Type B pancreatic cell (in vitro differentiated cells): Measurements from ENCODE around the gene NRP2. TPM values are rescaled to one million over a fixed set of nuclear protein-coding genes. Genes with fewer than 3 reads are reported as not detected.

Experiments
- DNase-seq: peaks from one replicate; pipeline ENCODE4 v3.0.0; 2021; ENCODE audit warnings: mixed read lengths; ENCODE audit not compliant: unreplicated experiment; ENCODE audit errors: extremely low spot score
- H3K27ac Mint-ChIP-seq: 2 replicates; pipeline ENCODE4 v1.8.0; 2021; ENCODE audit warnings: mild to moderate bottlenecking, mixed read lengths
- H3K27me3 Mint-ChIP-seq: 2 replicates; pipeline ENCODE4 v1.8.0; 2021; ENCODE audit warnings: mixed read lengths
- H3K36me3 Mint-ChIP-seq: 2 replicates; pipeline ENCODE4 v1.8.0; 2021; ENCODE audit warnings: mixed read lengths
- H3K4me1 Mint-ChIP-seq: one replicate; pipeline ENCODE4 v1.8.0; 2021; ENCODE audit warnings: mixed read lengths; ENCODE audit not compliant: unreplicated experiment
- H3K4me3 Mint-ChIP-seq: 2 replicates; pipeline ENCODE4 v1.8.0; 2021; ENCODE audit warnings: mild to moderate bottlenecking, mixed read lengths
- H3K9me3 Mint-ChIP-seq: 2 replicates; pipeline ENCODE4 v1.8.0; 2021; ENCODE audit warnings: mixed read lengths
- total RNA-seq: library from RNA; stranded (reverse); gene quantifications from 2 replicates; pipeline ENCODE4 v1.2.1, GENCODE V29; 2021; ENCODE audit warnings: low replicate concordance
- TF ChIP-seq, protein P1 (sequence below): fragments of 200-600 bp; sonication (generic); conservative IDR thresholded peaks from 2 replicates; pipeline ENCODE4 v1.5.0; 2021; ENCODE audit warnings: antibody characterized with exemption, mild to moderate bottlenecking

The NRP2 gene
- total RNA-seq, 1 donor from 2014 or later = 109 TPM

DNA sequence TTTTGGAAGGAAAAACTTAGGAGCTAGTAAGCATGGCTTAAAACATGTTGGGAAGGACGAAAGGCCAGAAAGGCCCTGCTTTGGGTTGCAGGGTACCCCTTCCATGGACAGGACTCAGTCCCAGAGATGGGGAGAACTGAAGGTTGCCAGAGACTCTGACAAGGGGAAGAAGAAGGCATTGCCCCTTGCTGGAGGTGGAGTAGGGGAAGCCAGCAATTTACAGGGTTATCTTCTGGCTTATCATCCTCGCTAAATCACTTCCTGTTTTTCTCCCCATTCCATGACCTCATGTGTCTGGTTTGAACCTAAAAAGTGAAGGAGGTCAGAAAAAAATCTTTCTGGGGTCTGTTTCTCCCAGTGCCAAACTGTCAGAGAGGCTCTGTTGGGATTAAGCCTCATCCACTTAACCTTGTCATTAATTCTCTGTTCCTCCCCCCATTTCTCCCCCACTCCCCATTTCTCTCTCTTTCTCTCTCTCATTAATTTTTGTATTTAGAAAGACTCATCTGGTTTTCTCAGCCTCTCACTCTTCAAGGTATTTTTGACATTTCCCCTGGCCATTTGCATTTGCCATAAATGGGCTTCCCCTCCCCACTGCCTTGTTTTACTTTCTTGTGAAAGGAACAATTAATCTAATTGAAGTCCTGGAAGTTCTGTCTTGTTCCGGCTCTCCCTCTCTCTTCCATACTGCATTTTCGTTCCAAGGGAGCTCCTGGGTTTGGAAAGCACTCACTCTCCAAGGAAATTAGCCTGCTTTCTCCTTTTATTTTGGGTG, 17.4 kb downstream of the NRP2 start:
- H3K27me3 Mint-ChIP-seq = peaks cover 11% of the 10 kb centered on the region
- TF ChIP-seq, protein P1, sequence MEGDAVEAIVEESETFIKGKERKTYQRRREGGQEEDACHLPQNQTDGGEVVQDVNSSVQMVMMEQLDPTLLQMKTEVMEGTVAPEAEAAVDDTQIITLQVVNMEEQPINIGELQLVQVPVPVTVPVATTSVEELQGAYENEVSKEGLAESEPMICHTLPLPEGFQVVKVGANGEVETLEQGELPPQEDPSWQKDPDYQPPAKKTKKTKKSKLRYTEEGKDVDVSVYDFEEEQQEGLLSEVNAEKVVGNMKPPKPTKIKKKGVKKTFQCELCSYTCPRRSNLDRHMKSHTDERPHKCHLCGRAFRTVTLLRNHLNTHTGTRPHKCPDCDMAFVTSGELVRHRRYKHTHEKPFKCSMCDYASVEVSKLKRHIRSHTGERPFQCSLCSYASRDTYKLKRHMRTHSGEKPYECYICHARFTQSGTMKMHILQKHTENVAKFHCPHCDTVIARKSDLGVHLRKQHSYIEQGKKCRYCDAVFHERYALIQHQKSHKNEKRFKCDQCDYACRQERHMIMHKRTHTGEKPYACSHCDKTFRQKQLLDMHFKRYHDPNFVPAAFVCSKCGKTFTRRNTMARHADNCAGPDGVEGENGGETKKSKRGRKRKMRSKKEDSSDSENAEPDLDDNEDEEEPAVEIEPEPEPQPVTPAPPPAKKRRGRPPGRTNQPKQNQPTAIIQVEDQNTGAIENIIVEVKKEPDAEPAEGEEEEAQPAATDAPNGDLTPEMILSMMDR = no peak
- H3K36me3 Mint-ChIP-seq = peaks cover 36% of the 10 kb centered on the region
- H3K27ac Mint-ChIP-seq = no peak overlapping the region
- no peaks in the 10 kb centered on the region for H3K9me3 Mint-ChIP-seq
- no peak overlapping the region for H3K4me3 Mint-ChIP-seq
- H3K4me1 Mint-ChIP-seq = peaks cover 72% of the 10 kb centered on the region
- no peak for DNase-seq

DNA sequence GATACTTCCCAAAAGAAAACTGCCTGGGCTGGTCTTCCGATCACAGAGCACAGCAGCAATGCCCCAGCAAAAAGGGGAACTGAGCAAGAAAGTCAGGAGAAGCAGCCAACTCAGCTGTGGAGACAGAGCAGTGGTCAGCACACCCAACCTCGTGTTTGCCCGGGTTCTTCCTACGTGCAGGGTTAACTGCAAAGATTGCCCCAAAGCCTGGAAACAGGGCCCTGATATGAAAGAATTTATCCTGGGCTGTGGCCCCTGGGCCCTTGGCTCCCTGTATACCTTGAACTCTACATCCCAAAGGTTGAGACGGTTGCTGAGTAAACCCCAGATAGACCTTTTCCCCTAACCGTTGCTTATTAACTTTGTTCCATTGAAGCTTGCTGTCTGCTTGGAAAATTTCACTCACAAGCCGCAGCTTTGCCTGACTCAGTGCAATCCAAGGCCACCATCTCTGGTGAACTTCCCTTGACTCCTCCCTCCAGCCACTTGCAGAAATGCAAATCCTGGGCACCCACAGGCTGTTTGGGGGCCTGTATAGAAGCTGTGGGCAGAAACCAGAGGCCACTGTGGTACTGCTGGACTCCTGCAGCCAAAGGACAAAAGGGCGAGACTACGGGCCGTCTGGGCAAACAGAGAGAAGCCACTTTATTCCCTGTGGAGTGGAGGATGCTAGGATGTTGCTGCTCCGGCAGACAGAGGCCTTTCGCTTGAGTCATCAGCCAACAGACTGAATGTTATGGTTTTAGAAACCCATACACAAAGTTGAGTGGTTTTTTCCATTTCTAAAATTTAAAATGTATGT, 18.2 kb downstream of the NRP2 start:
- Mint-ChIP-seq H3K4me3 (no peak overlapping the region), H3K27me3 (peaks cover 8% of the 10 kb centered on the region), H3K4me1 (peaks cover 68% of the 10 kb centered on the region)

DNA sequence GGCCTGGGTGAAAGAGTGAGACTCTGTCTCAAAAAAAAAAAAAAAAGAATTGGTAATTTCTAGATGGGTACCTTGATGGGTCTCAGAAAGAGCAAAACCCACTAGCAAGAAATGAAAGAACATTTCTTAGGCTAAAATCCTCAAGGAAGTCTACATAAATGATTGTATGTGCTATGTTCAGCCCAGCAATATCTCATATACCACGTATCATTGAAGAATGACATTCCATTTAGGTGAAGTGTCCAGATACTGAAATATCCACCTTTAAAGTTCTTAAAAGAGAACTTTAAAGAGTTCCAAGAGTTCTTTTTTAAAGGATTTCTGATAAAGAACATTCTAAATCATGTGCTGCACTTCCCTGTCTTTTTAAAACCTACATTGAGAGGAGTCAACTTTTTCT, 19.2 kb downstream of the NRP2 start:
- Mint-ChIP-seq H3K4me3 (no peak overlapping the region), H3K27me3 (peaks cover 8% of the 10 kb centered on the region), H3K36me3 (peaks cover 37% of the 10 kb centered on the region), H3K4me1 (peaks cover 66% of the 10 kb centered on the region), H3K9me3 (no peaks in the 10 kb centered on the region), H3K27ac (no peak overlapping the region)
- TF ChIP-seq, protein P1 = no peak
- DNase-seq = no peak

More for the DNA sequence above, 18.2 kb downstream of the NRP2 start:
- no peak for DNase-seq
- TF ChIP-seq, protein P1 = no peak
- Mint-ChIP-seq H3K36me3 (peaks cover 37% of the 10 kb centered on the region), H3K27ac (no peak overlapping the region), H3K9me3 (no peaks in the 10 kb centered on the region)

DNA sequence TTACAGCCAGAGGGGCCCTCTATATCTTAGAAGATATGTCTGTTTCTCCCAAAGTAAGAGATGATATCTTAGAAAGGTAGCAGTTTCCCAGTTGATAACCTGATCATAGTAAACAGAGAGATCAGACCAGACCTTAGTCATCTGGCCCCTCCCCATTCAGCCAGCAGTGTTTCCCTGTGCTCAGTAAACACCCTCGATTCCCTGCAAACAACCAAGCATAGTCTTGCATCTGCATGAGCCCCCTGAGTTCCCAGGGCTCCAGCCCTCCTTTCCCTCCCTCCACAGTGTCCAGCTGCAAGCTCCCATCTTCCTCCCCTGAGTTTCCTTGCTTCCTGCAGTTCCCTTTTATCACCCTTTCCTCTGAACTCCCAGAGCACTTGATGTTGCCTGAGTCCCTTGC, 20.3 kb downstream of the NRP2 start:
- H3K27me3 Mint-ChIP-seq = peaks cover 5% of the 10 kb centered on the region
- TF ChIP-seq, protein P1 = no peak
- no peak for DNase-seq
- H3K4me3 Mint-ChIP-seq = no peak overlapping the region
- H3K36me3 Mint-ChIP-seq = peaks cover 32% of the 10 kb centered on the region
- peaks cover 62% of the 10 kb centered on the region for H3K4me1 Mint-ChIP-seq
- no peaks in the 10 kb centered on the region for H3K9me3 Mint-ChIP-seq
- no peak overlapping the region for H3K27ac Mint-ChIP-seq

DNA sequence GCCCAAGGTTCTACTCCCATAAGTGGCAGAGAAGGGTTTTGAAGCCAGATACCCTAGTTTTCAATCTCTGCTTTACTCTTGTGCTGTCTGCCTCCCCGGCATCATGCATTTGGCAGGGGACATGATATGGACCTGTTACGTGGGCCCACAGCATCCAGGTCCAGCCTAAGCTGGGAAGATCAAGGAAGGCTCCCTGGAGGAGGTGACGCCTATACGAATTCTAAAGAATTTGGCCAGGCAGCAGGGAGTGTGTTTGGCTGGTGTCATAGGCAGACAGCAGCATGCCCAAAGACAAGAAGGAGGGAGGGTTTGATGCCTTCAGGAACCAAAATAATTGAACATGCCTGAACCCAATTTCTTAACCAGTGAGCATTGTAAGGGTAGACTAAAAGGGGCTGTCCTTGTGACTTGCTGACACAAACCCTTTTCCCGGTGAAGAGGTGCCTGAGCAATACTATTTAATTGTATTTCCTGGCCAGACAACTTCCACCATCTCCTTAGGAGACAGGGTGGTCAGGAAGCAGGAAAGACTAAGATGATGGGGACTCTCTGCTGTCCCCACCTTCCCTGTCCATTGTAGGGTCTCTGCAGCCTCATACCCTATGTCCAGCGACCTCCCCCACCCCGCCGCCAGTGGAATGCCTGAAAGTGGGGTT, 21.3 kb downstream of the NRP2 start:
- Mint-ChIP-seq H3K27me3 (peaks cover 5% of the 10 kb centered on the region), H3K27ac (no peak overlapping the region), H3K4me3 (no peak overlapping the region), H3K36me3 (peaks cover 23% of the 10 kb centered on the region), H3K4me1 (peaks cover 57% of the 10 kb centered on the region), H3K9me3 (no peaks in the 10 kb centered on the region)
- no peak for DNase-seq
- TF ChIP-seq, protein P1 = no peak
